K562 (cell line): ENCODE data around the gene RALY. TPM values are rescaled to one million over a fixed set of nuclear protein-coding genes. Genes with fewer than 3 reads are reported as not detected.
A peak's percentile ranks its signal among the peaks of the same experiment; 100 is the strongest.

Experiments used
- ATF7 ChIP-seq: fragments of 450-650 bp; IDR thresholded peaks from 2 replicates; pipeline ENCODE4 v1.7.1; 2014; ENCODE audit warnings: mild to moderate bottlenecking, moderate library complexity
- BHLHE40 ChIP-seq: IDR thresholded peaks from 2 replicates; pipeline ENCODE4 v1.6.1; 2011; ENCODE audit warnings: low read length, improper control_type of control experiment
- CBX2 ChIP-seq: fragments of 200-600 bp; sonication (generic); IDR thresholded peaks from one replicate; pipeline ENCODE4 v1.6.1; 2012; ENCODE audit warnings: mild to moderate bottlenecking, low read length, inconsistent platforms; ENCODE audit not compliant: insufficient read depth, poor library complexity, severe bottlenecking
- CEBPG ChIP-seq, 3 experiments: fragments of 200-800 bp in 1 of 3; sonication (Bioruptor generic) in 1 of 3; sonication (generic) in 1 of 3; formaldehyde crosslinking in 1 of 3; IDR thresholded peaks in 2 of 3; conservative IDR thresholded peaks in 1 of 3; 2 replicates each; pipeline versions ENCODE4 v1.6.1 to v1.8.0; 2016 to 2022; ENCODE audit warnings: missing compliant biosample characterization in 2 of 3, missing genetic modification characterization in 2 of 3, mild to moderate bottlenecking in 1 of 3, missing genetic modification reagents in 1 of 3
- CXXC5 ChIP-seq: fragments of 250-450 bp; sonication (Bioruptor Pico); IDR thresholded peaks from 2 replicates; pipeline ENCODE4 v1.8.0; 2022; ENCODE audit warnings: inconsistent platforms, mild to moderate bottlenecking, moderate library complexity
- ESRRA ChIP-seq: fragments of 450-650 bp; IDR thresholded peaks from 2 replicates; pipeline ENCODE4 v1.6.1; 2014; ENCODE audit warnings: low read depth, mild to moderate bottlenecking, moderate library complexity, borderline replicate concordance
- JUND ChIP-seq, 2 experiments: IDR thresholded peaks; 2 replicates in 1 of 2; 3 replicates in 1 of 2; pipeline ENCODE4 v1.6.1; 2011; ENCODE audit warnings: borderline replicate concordance in 2 of 2, low read depth in 2 of 2, low read length in 2 of 2, improper control_type of control experiment in 1 of 2, missing biosample characterization in 1 of 2, missing genetic modification characterization in 1 of 2, missing genetic modification reagents in 1 of 2
- NCOA4 ChIP-seq: fragments of 450-650 bp; IDR thresholded peaks from 2 replicates; pipeline ENCODE4 v1.6.1; 2018; ENCODE audit warnings: mild to moderate bottlenecking; ENCODE audit not compliant: partially characterized antibody
- RBFOX2 ChIP-seq: fragments of 200-400 bp; formaldehyde crosslinking; IDR thresholded peaks from 2 replicates; pipeline ENCODE4 v1.6.1; 2017; ENCODE audit warnings: low read depth, mild to moderate bottlenecking, low read length, moderate library complexity
- TCF3 ChIP-seq: sonication (generic); formaldehyde crosslinking; IDR thresholded peaks from 2 replicates; pipeline ENCODE4 v1.4.0; 2020; ENCODE audit warnings: mild to moderate bottlenecking, missing genetic modification reagents
- TRIM24 ChIP-seq, 2 experiments: fragments of 450-650 bp; IDR thresholded peaks; 2 replicates each; pipeline ENCODE4 v1.6.1; 2016
- ZNF140 ChIP-seq: fragments of 250-450 bp; sonication (Bioruptor Pico); IDR thresholded peaks from 2 replicates; pipeline ENCODE4 v1.8.0; 2021; ENCODE audit warnings: moderate library complexity, mild to moderate bottlenecking, inconsistent platforms
- ZNF143 ChIP-seq: sonication (generic); formaldehyde crosslinking; IDR thresholded peaks from 2 replicates; pipeline ENCODE4 v1.9.0; 2022; ENCODE audit warnings: mild to moderate bottlenecking, missing genetic modification reagents
- ZNF174 ChIP-seq: fragments of 250-450 bp; sonication (Bioruptor Pico); IDR thresholded peaks from 2 replicates; pipeline ENCODE4 v1.4.0; 2020; ENCODE audit warnings: mild to moderate bottlenecking
- ZNF282 ChIP-seq: sonication (generic); formaldehyde crosslinking; IDR thresholded peaks from 2 replicates; pipeline ENCODE4 v1.8.1; 2023; ENCODE audit warnings: missing genetic modification reagents
- polyA plus RNA-seq, 8 experiments: library from polyadenylated mRNA; depleted of rRNA in 4 of 8; stranded (reverse) in 5 of 8; unstranded in 3 of 8; fragments of >200 nt; fragmentation: Nextera tagmentation in 2 of 8; fragmentation: Illumina TruSeq in 1 of 8; extraction: Ambion mirVana in 2 of 8; extraction: Trizol in 1 of 8; gene quantifications; 2 replicates each; pipeline versions ENCODE4 v1.2.1 to v1.2.3, GENCODE V29; 2011 to 2014; ENCODE audit warnings: inconsistent platforms in 1 of 8, missing spikeins in 1 of 8
- total RNA-seq, 7 experiments: library from RNA; depleted of rRNA in 6 of 7; stranded (reverse); fragments of >200 nt in 6 of 7; fragmentation: Illumina TruSeq in 2 of 7; extraction: Trizol in 2 of 7; gene quantifications; 2 replicates each; pipeline versions ENCODE4 v1.2.1 to v1.2.3, GENCODE V29; 2011 to 2021; ENCODE audit warnings: low replicate concordance in 1 of 7
- TF ChIP-seq, protein P1 (sequence below): fragments of 450-650 bp; formaldehyde crosslinking; IDR thresholded peaks from 2 replicates; pipeline ENCODE4 v1.4.0; 2022; ENCODE audit warnings: missing genetic modification characterization
- TF ChIP-seq, protein P2 (sequence below): fragments of 200-400 bp; formaldehyde crosslinking; IDR thresholded peaks from 2 replicates; pipeline ENCODE4 v1.6.1; 2017; ENCODE audit warnings: mild to moderate bottlenecking, low read depth, low read length, moderate library complexity
- TF ChIP-seq, protein P3 (sequence below), 2 experiments: fragments of 200-800 bp in 1 of 2; sonication (Bioruptor generic) in 1 of 2; sonication (generic) in 1 of 2; formaldehyde crosslinking in 1 of 2; IDR thresholded peaks in 1 of 2; conservative IDR thresholded peaks in 1 of 2; 2 replicates each; pipeline versions ENCODE4 v1.5.0 to v1.6.1; 2016 to 2020; ENCODE audit warnings: missing compliant biosample characterization in 1 of 2, missing genetic modification characterization in 1 of 2, missing genetic modification reagents in 1 of 2
- TF ChIP-seq, protein P4 (sequence below): sonication (generic); IDR thresholded peaks from 2 replicates; pipeline ENCODE4 v1.6.1; 2016
- TF ChIP-seq, protein P5 (sequence below): IDR thresholded peaks from 2 replicates; pipeline ENCODE4 v1.6.1; 2011; ENCODE audit warnings: borderline replicate concordance, low read depth, mild to moderate bottlenecking, moderate library complexity, low read length; ENCODE audit not compliant: insufficient read depth, poor library complexity, severe bottlenecking

The RALY gene
- total and polyA plus RNA-seq, 9 of the 15 experiments (the other 6 are each of a cell fraction or from before 2014, with no cell fraction given): 0.80 to 207 (median 128) TPM

DNA sequence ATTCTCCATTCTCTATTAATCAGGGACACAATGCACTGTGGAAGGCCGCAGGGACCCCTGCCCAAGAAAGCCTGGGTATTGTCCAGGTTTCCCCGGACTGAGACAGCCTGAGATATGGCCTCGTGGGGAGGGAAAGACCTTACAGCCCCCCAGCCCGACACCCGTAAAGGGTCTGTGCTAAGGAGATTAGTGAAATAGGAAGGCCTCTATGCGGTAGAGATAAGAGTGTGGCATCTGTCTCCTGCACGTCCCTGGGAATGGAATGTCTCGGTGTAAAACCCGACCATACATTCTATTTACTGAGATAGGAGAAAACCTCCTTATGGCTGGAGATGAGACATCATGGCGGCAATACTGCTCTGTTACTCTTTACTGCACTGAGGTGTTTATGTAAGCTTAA, 134.1 kb downstream of the RALY start (continued):
- TF ChIP-seq, protein P1, sequence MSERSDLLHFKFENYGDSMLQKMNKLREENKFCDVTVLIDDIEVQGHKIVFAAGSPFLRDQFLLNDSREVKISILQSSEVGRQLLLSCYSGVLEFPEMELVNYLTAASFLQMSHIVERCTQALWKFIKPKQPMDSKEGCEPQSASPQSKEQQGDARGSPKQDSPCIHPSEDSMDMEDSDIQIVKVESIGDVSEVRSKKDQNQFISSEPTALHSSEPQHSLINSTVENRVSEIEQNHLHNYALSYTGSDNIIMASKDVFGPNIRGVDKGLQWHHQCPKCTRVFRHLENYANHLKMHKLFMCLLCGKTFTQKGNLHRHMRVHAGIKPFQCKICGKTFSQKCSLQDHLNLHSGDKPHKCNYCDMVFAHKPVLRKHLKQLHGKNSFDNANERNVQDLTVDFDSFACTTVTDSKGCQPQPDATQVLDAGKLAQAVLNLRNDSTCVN (CRISPR knock-in tag): no peak
- TF ChIP-seq, protein P2, sequence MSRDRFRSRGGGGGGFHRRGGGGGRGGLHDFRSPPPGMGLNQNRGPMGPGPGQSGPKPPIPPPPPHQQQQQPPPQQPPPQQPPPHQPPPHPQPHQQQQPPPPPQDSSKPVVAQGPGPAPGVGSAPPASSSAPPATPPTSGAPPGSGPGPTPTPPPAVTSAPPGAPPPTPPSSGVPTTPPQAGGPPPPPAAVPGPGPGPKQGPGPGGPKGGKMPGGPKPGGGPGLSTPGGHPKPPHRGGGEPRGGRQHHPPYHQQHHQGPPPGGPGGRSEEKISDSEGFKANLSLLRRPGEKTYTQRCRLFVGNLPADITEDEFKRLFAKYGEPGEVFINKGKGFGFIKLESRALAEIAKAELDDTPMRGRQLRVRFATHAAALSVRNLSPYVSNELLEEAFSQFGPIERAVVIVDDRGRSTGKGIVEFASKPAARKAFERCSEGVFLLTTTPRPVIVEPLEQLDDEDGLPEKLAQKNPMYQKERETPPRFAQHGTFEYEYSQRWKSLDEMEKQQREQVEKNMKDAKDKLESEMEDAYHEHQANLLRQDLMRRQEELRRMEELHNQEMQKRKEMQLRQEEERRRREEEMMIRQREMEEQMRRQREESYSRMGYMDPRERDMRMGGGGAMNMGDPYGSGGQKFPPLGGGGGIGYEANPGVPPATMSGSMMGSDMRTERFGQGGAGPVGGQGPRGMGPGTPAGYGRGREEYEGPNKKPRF: no peak
- TF ChIP-seq TRIM24 (IDR thresholded peaks at IDR 0.05): peak in 1 of 2 experiments; percentile 54; a peak in 1 of 4 replicates
- TF ChIP-seq, protein P3, sequence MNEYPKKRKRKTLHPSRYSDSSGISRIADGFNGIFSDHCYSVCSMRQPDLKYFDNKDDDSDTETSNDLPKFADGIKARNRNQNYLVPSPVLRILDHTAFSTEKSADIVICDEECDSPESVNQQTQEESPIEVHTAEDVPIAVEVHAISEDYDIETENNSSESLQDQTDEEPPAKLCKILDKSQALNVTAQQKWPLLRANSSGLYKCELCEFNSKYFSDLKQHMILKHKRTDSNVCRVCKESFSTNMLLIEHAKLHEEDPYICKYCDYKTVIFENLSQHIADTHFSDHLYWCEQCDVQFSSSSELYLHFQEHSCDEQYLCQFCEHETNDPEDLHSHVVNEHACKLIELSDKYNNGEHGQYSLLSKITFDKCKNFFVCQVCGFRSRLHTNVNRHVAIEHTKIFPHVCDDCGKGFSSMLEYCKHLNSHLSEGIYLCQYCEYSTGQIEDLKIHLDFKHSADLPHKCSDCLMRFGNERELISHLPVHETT (CRISPR knock-in tag; conservative IDR thresholded peaks at IDR 0.05 in 1 of 2, IDR thresholded peaks at IDR 0.05 in 1 of 2): no peak
- peak; percentile 85 for TF ChIP-seq TCF3 (CRISPR knock-in tag)
- TF ChIP-seq ZNF282 (CRISPR knock-in tag): no peak
- TF ChIP-seq NCOA4: no peak
- no peak for TF ChIP-seq CBX2
- TF ChIP-seq ESRRA: no peak
- no peak for TF ChIP-seq CEBPG (CRISPR knock-in tag; IDR thresholded peaks at IDR 0.05)
- no peak for TF ChIP-seq CEBPG (tag; conservative IDR thresholded peaks at IDR 0.05 in 1 of 2, IDR thresholded peaks at IDR 0.05 in 1 of 2)
- no peak for TF ChIP-seq ZNF140 (CRISPR knock-in tag)
- TF ChIP-seq ZNF143: no peak
- TF ChIP-seq, protein P4, sequence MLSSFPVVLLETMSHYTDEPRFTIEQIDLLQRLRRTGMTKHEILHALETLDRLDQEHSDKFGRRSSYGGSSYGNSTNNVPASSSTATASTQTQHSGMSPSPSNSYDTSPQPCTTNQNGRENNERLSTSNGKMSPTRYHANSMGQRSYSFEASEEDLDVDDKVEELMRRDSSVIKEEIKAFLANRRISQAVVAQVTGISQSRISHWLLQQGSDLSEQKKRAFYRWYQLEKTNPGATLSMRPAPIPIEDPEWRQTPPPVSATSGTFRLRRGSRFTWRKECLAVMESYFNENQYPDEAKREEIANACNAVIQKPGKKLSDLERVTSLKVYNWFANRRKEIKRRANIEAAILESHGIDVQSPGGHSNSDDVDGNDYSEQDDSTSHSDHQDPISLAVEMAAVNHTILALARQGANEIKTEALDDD: no peak
- TF ChIP-seq, protein P5, sequence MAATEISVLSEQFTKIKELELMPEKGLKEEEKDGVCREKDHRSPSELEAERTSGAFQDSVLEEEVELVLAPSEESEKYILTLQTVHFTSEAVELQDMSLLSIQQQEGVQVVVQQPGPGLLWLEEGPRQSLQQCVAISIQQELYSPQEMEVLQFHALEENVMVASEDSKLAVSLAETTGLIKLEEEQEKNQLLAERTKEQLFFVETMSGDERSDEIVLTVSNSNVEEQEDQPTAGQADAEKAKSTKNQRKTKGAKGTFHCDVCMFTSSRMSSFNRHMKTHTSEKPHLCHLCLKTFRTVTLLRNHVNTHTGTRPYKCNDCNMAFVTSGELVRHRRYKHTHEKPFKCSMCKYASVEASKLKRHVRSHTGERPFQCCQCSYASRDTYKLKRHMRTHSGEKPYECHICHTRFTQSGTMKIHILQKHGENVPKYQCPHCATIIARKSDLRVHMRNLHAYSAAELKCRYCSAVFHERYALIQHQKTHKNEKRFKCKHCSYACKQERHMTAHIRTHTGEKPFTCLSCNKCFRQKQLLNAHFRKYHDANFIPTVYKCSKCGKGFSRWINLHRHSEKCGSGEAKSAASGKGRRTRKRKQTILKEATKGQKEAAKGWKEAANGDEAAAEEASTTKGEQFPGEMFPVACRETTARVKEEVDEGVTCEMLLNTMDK: no peak
- no peak for TF ChIP-seq BHLHE40
- TF ChIP-seq CXXC5: 0 out of 2 replicates have a peak, but pooled peaks have one; percentile 32
- no peak for TF ChIP-seq ATF7
- TF ChIP-seq ZNF174: no peak
- TF ChIP-seq RBFOX2: no peak
- TF ChIP-seq JUND (IDR thresholded peaks at IDR 0.05; ENCODE audit: borderline replicate concordance, low read depth, low read length): no peak
- TF ChIP-seq JUND (tag; IDR thresholded peaks at IDR 0.05; ENCODE audit: borderline replicate concordance, low read depth, low read length): no peak
